CD4-positive, alpha-beta T cell treated with Interleukin-4 for 1 hour (primary cell): ENCODE results near the gene CRYBA2.

ENCODE experiments used
- DNase-seq, 2 donors: peaks; one replicate each; pipeline ENCODE4 v3.0.0-alpha.2; 2020 to 2022

The CRYBA2 gene

DNA sequence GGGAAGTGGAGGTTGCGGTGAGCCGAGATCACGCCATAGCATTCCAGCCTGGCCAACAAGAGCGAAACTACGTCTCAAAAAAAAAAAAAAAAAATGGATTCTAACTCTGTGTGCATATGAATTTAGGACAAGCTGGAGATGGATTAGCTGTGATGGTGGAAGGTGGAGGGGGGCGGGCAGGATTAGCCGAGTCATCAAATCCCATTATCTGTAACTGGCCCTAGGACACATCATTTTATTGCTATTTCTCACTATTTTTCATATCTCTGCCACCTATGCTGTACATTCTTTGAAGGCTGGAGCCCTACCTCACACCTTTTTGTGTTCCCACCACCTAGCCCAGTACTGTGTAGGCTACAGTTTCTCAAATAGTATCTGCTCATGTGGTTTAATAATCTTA is 41.1 kb downstream of the CRYBA2 start:
- DNase-seq = no peak

DNA sequence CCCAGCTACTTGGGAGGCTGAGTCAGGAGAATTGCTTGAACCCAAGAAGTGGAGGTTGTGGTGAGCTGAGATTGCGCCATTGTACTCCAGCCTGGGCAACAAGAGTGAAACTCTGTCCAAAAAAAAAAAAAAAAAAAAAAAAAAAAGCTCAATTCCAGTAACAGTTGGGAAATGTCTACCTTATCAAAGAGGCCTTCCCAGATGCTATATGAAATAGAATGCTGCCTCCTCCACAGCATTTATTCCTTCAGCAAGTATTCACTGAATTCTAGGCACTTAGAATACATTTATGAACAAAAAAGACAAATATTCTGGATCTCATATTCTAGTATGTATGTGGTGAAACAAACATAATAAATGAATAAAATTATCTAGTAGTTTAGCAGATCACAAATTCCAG is 46.6 kb downstream of the CRYBA2 start:
- no peak for DNase-seq

DNA sequence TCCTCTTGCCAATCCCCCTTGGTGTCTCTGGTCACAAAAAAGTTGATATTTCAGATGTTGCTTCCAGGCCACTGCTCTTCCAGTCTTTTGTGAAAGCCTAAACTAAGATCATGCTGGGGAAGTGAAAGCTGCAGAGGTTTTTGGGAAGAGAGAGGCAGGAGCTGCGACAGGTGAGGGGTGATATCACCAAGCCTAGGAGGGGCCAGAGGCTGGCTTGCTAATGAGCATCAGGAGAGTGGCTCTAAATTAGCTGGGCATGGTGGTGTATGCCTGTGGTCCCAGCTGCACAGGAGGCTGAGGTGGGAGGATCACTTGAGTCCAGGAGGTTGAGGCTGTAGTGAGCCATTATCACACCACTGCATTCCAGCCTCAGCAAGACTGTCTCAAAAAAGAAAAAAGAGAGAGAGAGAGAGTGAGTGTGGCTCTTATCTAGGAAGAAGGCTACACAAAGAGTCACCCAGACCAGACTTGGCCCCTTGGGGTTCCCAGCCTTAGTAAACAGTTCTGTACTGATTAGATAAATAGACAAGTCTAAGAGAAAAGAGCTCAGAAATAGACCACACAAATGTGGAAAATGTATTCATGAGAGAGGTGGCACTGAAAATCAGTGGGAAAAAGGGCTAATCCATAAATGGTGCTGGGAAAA is 48.3 kb downstream of the CRYBA2 start:
- no peak for DNase-seq
